ENCODE data around the gene SSX4.
"Not testable (repeated sequence)": the region's sequence is repeated elsewhere in the genome, so short reads cannot be mapped to it uniquely, and the experiment has no call there.

The SSX4 gene

DNA sequence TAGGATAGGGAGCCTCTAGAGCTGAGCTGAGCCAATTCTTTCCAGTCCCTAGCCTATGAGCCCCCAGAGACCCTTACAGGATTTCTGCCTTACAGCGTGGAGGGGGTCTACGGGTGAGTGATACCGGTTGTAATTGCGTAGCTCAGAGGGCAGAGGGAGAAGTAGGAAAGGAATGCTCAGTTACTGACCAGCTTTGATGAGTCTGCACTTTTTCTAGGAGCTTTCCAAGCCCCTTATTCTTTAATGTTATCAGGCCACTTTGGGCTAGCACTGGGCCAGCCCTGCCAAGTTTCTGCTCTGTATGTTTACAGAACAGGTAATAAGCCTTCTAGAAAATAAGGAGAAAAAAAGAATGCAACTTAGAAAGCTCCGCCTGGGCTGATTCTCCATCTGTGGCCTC lies 46.3 kb downstream of the SSX4 start:
- not testable (repeated sequence) for H3K4me1 ChIP-seq (ENCODE audit: insufficient read depth, low read length); H3K9me3 ChIP-seq (ENCODE audit: low read length); H3K27ac ChIP-seq (ENCODE audit: low read depth, low read length); H3K27me3 ChIP-seq (ENCODE audit: control insufficient read depth in 1 of 2, insufficient read depth in 2 of 2, low read length in 2 of 2); H3K4me3 ChIP-seq (ENCODE audit: low read depth in 1 of 2, low read length in 2 of 2); H3K9ac ChIP-seq (ENCODE audit: low read length); H3K36me3 ChIP-seq (ENCODE audit: insufficient read depth, low read length)

DNA sequence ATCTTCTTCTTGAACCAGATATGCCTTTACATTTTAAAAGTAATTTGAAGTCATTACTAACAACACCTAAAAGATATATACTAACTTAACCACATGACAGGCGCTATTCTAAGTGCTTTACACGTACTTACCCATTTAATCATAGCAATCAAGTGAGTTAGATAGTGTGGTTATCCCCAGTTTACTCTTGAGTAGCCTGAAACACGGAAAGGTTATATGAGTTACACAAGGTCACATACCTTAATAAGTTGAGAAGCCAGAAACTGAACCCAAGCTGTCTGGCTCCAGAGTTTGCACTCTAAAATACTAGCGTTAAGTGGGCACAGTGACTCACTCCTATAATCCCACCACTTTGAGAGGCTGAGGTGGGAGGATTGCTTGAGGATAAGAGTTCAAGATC lies 46.8 kb downstream of the SSX4 start:
- H3K27ac ChIP-seq (ENCODE audit: low read depth, low read length); H3K4me3 ChIP-seq (ENCODE audit: low read depth in 1 of 2, low read length in 2 of 2); H3K9me3 ChIP-seq (ENCODE audit: low read length); H3K9ac ChIP-seq (ENCODE audit: low read length); H3K4me1 ChIP-seq (ENCODE audit: insufficient read depth, low read length); H3K27me3 ChIP-seq (ENCODE audit: control insufficient read depth in 1 of 2, insufficient read depth in 2 of 2, low read length in 2 of 2); H3K36me3 ChIP-seq (ENCODE audit: insufficient read depth, low read length): not testable (repeated sequence)

- H3K4me1 ChIP-seq (ENCODE audit: insufficient read depth, low read length); H3K27ac ChIP-seq (ENCODE audit: low read depth, low read length); H3K36me3 ChIP-seq (ENCODE audit: insufficient read depth, low read length); H3K27me3 ChIP-seq (ENCODE audit: control insufficient read depth in 1 of 2, insufficient read depth in 2 of 2, low read length in 2 of 2); H3K9ac ChIP-seq (ENCODE audit: low read length); H3K4me3 ChIP-seq (ENCODE audit: low read depth in 1 of 2, low read length in 2 of 2); H3K9me3 ChIP-seq (ENCODE audit: low read length): not testable (repeated sequence)
Observed at GRCh38 chrX:48433713-48434112, 50.4 kb downstream of the SSX4 start.
